ENCODE data around the gene BLCAP.
"Not testable (repeated sequence)": the region's sequence is repeated elsewhere in the genome, so short reads cannot be mapped to it uniquely, and the experiment has no call there.

Gene BLCAP

GRCh38 chr20:37541326-37541725 is 13.7 kb upstream of the BLCAP start:
- H3K27me3 ChIP-seq (ENCODE audit: insufficient read depth, poor library complexity, severe bottlenecking): no peaks in the 10 kb centered on the region
- no peak overlapping the region for H3K27ac ChIP-seq (replicated peaks)
- DNase-seq (ENCODE audit: low read depth in 1 of 2, low spot score in 1 of 2): no peak
- no peak overlapping the region for H3K4me3 ChIP-seq (replicated peaks; ENCODE audit: insufficient read depth, low read length)
- no peak for TF ChIP-seq GABPA (IDR thresholded peaks at IDR 0.05; ENCODE audit: low read depth)

DNA sequence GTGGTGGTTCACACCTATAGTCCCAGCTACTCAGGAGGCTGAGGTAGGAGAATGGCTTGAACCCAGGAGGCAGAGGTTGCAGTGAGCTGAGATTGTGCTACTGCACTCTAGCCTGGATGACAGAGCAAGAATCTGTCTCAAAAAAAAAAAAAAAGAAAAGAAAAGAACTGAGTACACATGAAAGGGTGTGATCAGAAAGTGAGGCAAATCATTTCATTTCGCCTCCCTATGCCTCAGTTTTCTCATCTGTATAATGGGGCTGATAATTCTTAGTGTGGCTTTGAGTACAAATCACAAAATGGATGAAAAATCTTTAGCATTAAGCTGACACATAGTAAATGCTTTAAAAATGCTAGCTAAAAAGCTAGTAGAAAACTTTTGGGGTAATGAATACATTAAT is 13.2 kb upstream of the BLCAP start:
- H3K27ac ChIP-seq (replicated peaks); DNase-seq (ENCODE audit: low read depth in 1 of 2, low spot score in 1 of 2); H3K27me3 ChIP-seq (ENCODE audit: insufficient read depth, poor library complexity, severe bottlenecking); H3K4me3 ChIP-seq (replicated peaks; ENCODE audit: insufficient read depth, low read length): not testable (repeated sequence)

GRCh38 chr20:37540001-37540400 is 12.3 kb upstream of the BLCAP start:
- TF ChIP-seq POLR2AphosphoS5 (IDR thresholded peaks at IDR 0.05; ENCODE audit: low read depth): no peak
- TF ChIP-seq SPI1 (IDR thresholded peaks at IDR 0.05; ENCODE audit: borderline replicate concordance, low read depth): no peak
- TF ChIP-seq, protein P1, sequence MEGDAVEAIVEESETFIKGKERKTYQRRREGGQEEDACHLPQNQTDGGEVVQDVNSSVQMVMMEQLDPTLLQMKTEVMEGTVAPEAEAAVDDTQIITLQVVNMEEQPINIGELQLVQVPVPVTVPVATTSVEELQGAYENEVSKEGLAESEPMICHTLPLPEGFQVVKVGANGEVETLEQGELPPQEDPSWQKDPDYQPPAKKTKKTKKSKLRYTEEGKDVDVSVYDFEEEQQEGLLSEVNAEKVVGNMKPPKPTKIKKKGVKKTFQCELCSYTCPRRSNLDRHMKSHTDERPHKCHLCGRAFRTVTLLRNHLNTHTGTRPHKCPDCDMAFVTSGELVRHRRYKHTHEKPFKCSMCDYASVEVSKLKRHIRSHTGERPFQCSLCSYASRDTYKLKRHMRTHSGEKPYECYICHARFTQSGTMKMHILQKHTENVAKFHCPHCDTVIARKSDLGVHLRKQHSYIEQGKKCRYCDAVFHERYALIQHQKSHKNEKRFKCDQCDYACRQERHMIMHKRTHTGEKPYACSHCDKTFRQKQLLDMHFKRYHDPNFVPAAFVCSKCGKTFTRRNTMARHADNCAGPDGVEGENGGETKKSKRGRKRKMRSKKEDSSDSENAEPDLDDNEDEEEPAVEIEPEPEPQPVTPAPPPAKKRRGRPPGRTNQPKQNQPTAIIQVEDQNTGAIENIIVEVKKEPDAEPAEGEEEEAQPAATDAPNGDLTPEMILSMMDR (IDR thresholded peaks at IDR 0.05; ENCODE audit: insufficient read depth, low read length): no peak
- no peak for TF ChIP-seq REST (IDR thresholded peaks at IDR 0.05; ENCODE audit: insufficient replicate concordance, low read depth)
- TF ChIP-seq GABPA (IDR thresholded peaks at IDR 0.05; ENCODE audit: low read depth): no peak
- Histone ChIP-seq H3K27me3 (ENCODE audit: insufficient read depth, poor library complexity, severe bottlenecking) (no peaks in the 10 kb centered on the region), H3K27ac (replicated peaks) (no peak overlapping the region), H3K4me3 (replicated peaks; ENCODE audit: insufficient read depth, low read length) (no peak overlapping the region)
- no peak for DNase-seq (ENCODE audit: low read depth in 1 of 2, low spot score in 1 of 2)

- no peak for TF ChIP-seq SPI1 (IDR thresholded peaks at IDR 0.05; ENCODE audit: borderline replicate concordance, low read depth)
- no peak for DNase-seq (ENCODE audit: low read depth in 1 of 2, low spot score in 1 of 2)
- no peak overlapping the region for H3K27ac ChIP-seq (replicated peaks)
- H3K4me3 ChIP-seq (replicated peaks; ENCODE audit: insufficient read depth, low read length): no peak overlapping the region
- no peaks in the 10 kb centered on the region for H3K27me3 ChIP-seq (ENCODE audit: insufficient read depth, poor library complexity, severe bottlenecking)
Observed at GRCh38 chr20:37539424-37539823, 11.7 kb upstream of the BLCAP start.

DNA sequence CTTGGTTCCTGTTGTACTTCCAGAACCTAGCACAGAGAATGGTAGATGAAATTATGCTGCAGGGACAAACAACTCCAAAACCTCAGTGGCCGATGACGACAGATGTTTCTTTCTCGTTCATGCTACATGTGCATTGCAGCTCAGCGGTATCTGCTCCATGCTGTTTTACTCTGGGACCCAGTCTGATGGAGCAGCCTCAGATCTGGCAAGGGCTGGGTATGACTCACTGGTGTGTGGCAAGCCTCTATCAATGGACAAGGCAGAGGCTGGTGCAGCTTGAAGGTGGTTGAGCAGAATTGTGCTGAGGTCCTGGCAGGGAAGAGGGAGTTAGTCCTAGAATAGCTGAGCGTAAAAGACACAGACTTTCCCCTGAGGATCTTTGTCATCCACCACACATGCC is 10.3 kb upstream of the BLCAP start:
- H3K4me3 ChIP-seq (replicated peaks; ENCODE audit: insufficient read depth, low read length): no peak overlapping the region
- DNase-seq (ENCODE audit: low read depth in 1 of 2, low spot score in 1 of 2): peak; percentile 47 to 64
- TF ChIP-seq, protein P1 (IDR thresholded peaks at IDR 0.05; ENCODE audit: insufficient read depth, low read length): no peak
- TF ChIP-seq GABPA (IDR thresholded peaks at IDR 0.05; ENCODE audit: low read depth) (no peak), SPI1 (IDR thresholded peaks at IDR 0.05; ENCODE audit: borderline replicate concordance, low read depth) (no peak), REST (IDR thresholded peaks at IDR 0.05; ENCODE audit: insufficient replicate concordance, low read depth) (no peak), POLR2AphosphoS5 (IDR thresholded peaks at IDR 0.05; ENCODE audit: low read depth) (no peak)
- no peak overlapping the region for H3K27ac ChIP-seq (replicated peaks)
- no peaks in the 10 kb centered on the region for H3K27me3 ChIP-seq (ENCODE audit: insufficient read depth, poor library complexity, severe bottlenecking)

Data from HL-60 (cell line).